Vagina (tissue), 2 donors: ENCODE data around the gene PER3. TPM values are rescaled to one million over a fixed set of nuclear protein-coding genes. Genes with fewer than 3 reads are reported as not detected.

Experiments used
- DNase-seq, 2 donors: peaks; one replicate each; pipeline ENCODE4 v3.0.0-alpha.2; 2017; ENCODE audit errors: extremely low spot score in 2 of 2
- H3K27ac ChIP-seq: fragments of 200-600 bp; sonication (generic); one replicate; pipeline ENCODE4 v1.5.1; 2019
- H3K27me3 ChIP-seq: fragments of 200-600 bp; sonication (generic); one replicate; pipeline ENCODE4 v1.5.1; 2019
- H3K36me3 ChIP-seq, 2 donors: fragments of 200-600 bp; sonication (generic); one replicate each; pipeline ENCODE4 v1.5.1; 2017 to 2019
- H3K4me1 ChIP-seq: fragments of 200-600 bp; sonication (generic); one replicate; pipeline ENCODE4 v1.5.1; 2019
- H3K4me3 ChIP-seq, 2 donors: fragments of 200-600 bp; sonication (generic); 1 replicate in 1 of 2; 2 replicates in 1 of 2; pipeline ENCODE4 v1.5.1; 2016 to 2019
- H3K9me3 ChIP-seq: fragments of 200-600 bp; sonication (generic); one replicate; pipeline ENCODE4 v1.5.1; 2019
- CTCF ChIP-seq, 3 experiments: fragments of 450-650 bp in 2 of 3; fragments of 200-600 bp in 1 of 3; sonication (generic) in 1 of 3; IDR thresholded peaks; one replicate each; pipeline ENCODE4 v1.5.1; 2017 to 2019; ENCODE audit warnings: antibody characterized with exemption in 3 of 3, mild to moderate bottlenecking in 2 of 3, moderate library complexity in 2 of 3
- POLR2A ChIP-seq, 2 donors: fragments of 450-650 bp; IDR thresholded peaks; one replicate each; pipeline ENCODE4 v1.6.1; 2017; ENCODE audit warnings: antibody characterized with exemption in 2 of 2, mild to moderate bottlenecking in 2 of 2, moderate library complexity in 2 of 2
- POLR2AphosphoS5 ChIP-seq, 2 donors: sonication (generic); formaldehyde crosslinking; IDR thresholded peaks; one replicate each; pipeline ENCODE4 v1.9.0; 2017; ENCODE audit warnings: antibody characterized with exemption in 2 of 2, mild to moderate bottlenecking in 2 of 2, low read depth in 1 of 2; ENCODE audit not compliant: insufficient read depth in 1 of 2
- intact Hi-C: fragments of 100-400 bp; cut with DNase I; formaldehyde crosslinking; loops from one replicate; pipeline ENCODE4 v1.15.1; 2023
- total RNA-seq: library from RNA; depleted of rRNA; stranded (reverse); fragments of >200 nt; gene quantifications from one replicate; pipeline ENCODE4 v1.2.3, GENCODE V29; 2016

The PER3 gene
- total RNA-seq, 1 donor from 2014 or later: 24.6 TPM

GRCh38 chr1:7852804-7853683, 69.0 kb downstream of the PER3 start, which contains the start of gene UTS2:
UTS2 (minus strand) TSS chr1:7853065; CDS start chr1:7853003, 62 bp downstream.
- Histone ChIP-seq H3K4me1 (no peaks in the 10 kb centered on the region), H3K27me3 (no peaks in the 10 kb centered on the region), H3K4me3 (no peak within 1 kb of the TSS), H3K9me3 (no peaks in the 10 kb centered on the region), H3K27ac (no peak within 1 kb of the TSS), H3K36me3 (no peaks in the 10 kb centered on the region)
- no peak for DNase-seq
- TF ChIP-seq POLR2A (IDR thresholded peaks at IDR 0.05) (no peak), CTCF (IDR thresholded peaks at IDR 0.05) (no peak), POLR2AphosphoS5 (IDR thresholded peaks at IDR 0.05; ENCODE audit: insufficient read depth in 1 of 2, low read depth in 1 of 2) (no peak)
- intact Hi-C loops: no loop called here

- no peaks in the 10 kb centered on the region for H3K4me1 ChIP-seq
- intact Hi-C loops: no loop called here
- H3K9me3 ChIP-seq: no peaks in the 10 kb centered on the region
- no peaks in the 10 kb centered on the region for H3K36me3 ChIP-seq
- H3K4me3 ChIP-seq: no peak overlapping the region
- no peak for DNase-seq
- no peak overlapping the region for H3K27ac ChIP-seq
- H3K27me3 ChIP-seq: no peaks in the 10 kb centered on the region
- TF ChIP-seq POLR2AphosphoS5 (IDR thresholded peaks at IDR 0.05; ENCODE audit: insufficient read depth in 1 of 2, low read depth in 1 of 2): no peak
- no peak for TF ChIP-seq POLR2A (IDR thresholded peaks at IDR 0.05)
- TF ChIP-seq CTCF (IDR thresholded peaks at IDR 0.05): no peak
These were observed 69.6 kb downstream of the PER3 start for GRCh38 chr1:7853684-7854026.

- TF ChIP-seq POLR2A (IDR thresholded peaks at IDR 0.05): no peak
- no peak for TF ChIP-seq POLR2AphosphoS5 (IDR thresholded peaks at IDR 0.05; ENCODE audit: insufficient read depth in 1 of 2, low read depth in 1 of 2)
- no peak for TF ChIP-seq CTCF (IDR thresholded peaks at IDR 0.05)
- peak in 1 of 2 donors; percentile 49 for DNase-seq
- H3K9me3 ChIP-seq: no peaks in the 10 kb centered on the region
- no peaks in the 10 kb centered on the region for H3K36me3 ChIP-seq
- no peak overlapping the region for H3K4me3 ChIP-seq
- intact Hi-C loops: no loop called here
- H3K4me1 ChIP-seq: no peaks in the 10 kb centered on the region
- H3K27ac ChIP-seq: no peak overlapping the region
- no peaks in the 10 kb centered on the region for H3K27me3 ChIP-seq
These were observed 72.3 kb downstream of the PER3 start for GRCh38 chr1:7856345-7856744.

- intact Hi-C loops: no loop called here
- DNase-seq: peak in 1 of 2 donors; percentile 10
- Histone ChIP-seq H3K27ac (no peak overlapping the region), H3K4me3 (no peak overlapping the region), H3K36me3 (no peaks in the 10 kb centered on the region), H3K27me3 (no peaks in the 10 kb centered on the region), H3K9me3 (no peaks in the 10 kb centered on the region), H3K4me1 (no peaks in the 10 kb centered on the region)
- TF ChIP-seq POLR2AphosphoS5 (IDR thresholded peaks at IDR 0.05; ENCODE audit: insufficient read depth in 1 of 2, low read depth in 1 of 2) (no peak), CTCF (IDR thresholded peaks at IDR 0.05) (no peak), POLR2A (IDR thresholded peaks at IDR 0.05) (no peak)
These were observed 72.9 kb downstream of the PER3 start for GRCh38 chr1:7857000-7857399.

- H3K36me3 ChIP-seq: no peaks in the 10 kb centered on the region
- H3K27me3 ChIP-seq: no peaks in the 10 kb centered on the region
- H3K27ac ChIP-seq: no peak overlapping the region
- no peaks in the 10 kb centered on the region for H3K4me1 ChIP-seq
- peak in 1 of 2 donors; percentile 47 for DNase-seq
- TF ChIP-seq CTCF (IDR thresholded peaks at IDR 0.05) (no peak), POLR2AphosphoS5 (IDR thresholded peaks at IDR 0.05; ENCODE audit: insufficient read depth in 1 of 2, low read depth in 1 of 2) (no peak), POLR2A (IDR thresholded peaks at IDR 0.05) (no peak)
- no peaks in the 10 kb centered on the region for H3K9me3 ChIP-seq
- H3K4me3 ChIP-seq: no peak overlapping the region
- intact Hi-C loops: no loop called here
These were observed 73.9 kb downstream of the PER3 start for GRCh38 chr1:7857985-7858384.
